Choroid plexus epithelial cell (primary cell): ENCODE results near the gene EFCAB10.
"Not testable (repeated sequence)": the region's sequence is repeated elsewhere in the genome, so short reads cannot be mapped to it uniquely, and the experiment has no call there.

Experiments used
- DNase-seq: peaks from one replicate; pipeline ENCODE4 v3.0.0-alpha.2; 2010; ENCODE audit warnings: low read depth
- H3K4me3 ChIP-seq: 2 replicates; pipeline ENCODE4 v1.5.1; 2011; ENCODE audit warnings: low read depth, mild to moderate bottlenecking, control low read depth, low read length, moderate library complexity
- TF ChIP-seq, protein P1 (sequence below): conservative IDR thresholded peaks from 2 replicates; pipeline ENCODE4 v1.5.1; 2011; ENCODE audit warnings: low read depth, mild to moderate bottlenecking, control low read depth, inconsistent platforms, low read length, moderate library complexity

Gene EFCAB10

DNA sequence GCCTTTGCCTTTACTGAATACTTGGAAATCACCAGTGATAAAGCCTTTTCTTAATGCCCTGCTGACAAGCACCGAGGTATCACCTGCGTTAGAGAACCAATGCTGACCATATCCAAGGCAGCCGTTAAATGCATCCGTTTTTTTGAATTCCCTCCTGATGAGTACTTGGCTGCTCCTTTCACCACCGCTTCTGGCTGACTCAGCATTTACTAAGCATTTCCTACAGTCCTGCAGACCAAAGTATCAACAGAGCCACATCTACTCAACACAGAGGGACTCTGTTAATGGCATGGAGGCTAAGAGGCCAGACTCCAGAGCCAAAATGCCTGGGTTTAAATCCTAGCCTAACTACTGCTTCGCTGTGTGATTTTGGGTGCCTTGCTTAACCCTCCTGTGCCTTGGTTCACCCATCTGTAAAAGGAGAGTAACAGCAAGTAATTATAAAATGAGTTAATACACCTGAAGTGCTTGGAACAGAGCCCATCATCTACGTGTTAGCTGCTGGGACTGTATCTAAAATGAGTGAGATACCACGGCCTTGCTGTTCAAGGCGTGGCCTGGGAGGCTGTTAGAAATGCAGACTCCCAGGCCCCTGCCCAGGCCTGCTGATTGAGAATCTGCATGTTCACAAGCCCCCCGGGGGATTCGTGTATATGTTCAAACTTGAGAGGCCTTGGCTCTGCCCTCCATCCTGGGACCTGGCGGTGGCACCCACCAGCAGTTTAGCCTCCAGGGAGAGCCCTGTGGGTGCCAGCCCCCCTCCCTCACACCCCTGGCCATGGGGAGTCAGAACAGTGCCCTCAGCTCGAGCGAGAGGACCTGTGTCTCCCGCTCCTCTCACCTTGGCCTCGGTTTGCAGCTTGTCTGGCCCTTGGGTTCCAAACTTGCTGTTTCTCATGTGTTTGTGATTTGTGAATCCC, 30.8 kb upstream of the EFCAB10 start:
- TF ChIP-seq, protein P1, sequence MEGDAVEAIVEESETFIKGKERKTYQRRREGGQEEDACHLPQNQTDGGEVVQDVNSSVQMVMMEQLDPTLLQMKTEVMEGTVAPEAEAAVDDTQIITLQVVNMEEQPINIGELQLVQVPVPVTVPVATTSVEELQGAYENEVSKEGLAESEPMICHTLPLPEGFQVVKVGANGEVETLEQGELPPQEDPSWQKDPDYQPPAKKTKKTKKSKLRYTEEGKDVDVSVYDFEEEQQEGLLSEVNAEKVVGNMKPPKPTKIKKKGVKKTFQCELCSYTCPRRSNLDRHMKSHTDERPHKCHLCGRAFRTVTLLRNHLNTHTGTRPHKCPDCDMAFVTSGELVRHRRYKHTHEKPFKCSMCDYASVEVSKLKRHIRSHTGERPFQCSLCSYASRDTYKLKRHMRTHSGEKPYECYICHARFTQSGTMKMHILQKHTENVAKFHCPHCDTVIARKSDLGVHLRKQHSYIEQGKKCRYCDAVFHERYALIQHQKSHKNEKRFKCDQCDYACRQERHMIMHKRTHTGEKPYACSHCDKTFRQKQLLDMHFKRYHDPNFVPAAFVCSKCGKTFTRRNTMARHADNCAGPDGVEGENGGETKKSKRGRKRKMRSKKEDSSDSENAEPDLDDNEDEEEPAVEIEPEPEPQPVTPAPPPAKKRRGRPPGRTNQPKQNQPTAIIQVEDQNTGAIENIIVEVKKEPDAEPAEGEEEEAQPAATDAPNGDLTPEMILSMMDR, result no peak
- DNase-seq, result peak; percentile 63
- H3K4me3 ChIP-seq, result no peak overlapping the region

DNA sequence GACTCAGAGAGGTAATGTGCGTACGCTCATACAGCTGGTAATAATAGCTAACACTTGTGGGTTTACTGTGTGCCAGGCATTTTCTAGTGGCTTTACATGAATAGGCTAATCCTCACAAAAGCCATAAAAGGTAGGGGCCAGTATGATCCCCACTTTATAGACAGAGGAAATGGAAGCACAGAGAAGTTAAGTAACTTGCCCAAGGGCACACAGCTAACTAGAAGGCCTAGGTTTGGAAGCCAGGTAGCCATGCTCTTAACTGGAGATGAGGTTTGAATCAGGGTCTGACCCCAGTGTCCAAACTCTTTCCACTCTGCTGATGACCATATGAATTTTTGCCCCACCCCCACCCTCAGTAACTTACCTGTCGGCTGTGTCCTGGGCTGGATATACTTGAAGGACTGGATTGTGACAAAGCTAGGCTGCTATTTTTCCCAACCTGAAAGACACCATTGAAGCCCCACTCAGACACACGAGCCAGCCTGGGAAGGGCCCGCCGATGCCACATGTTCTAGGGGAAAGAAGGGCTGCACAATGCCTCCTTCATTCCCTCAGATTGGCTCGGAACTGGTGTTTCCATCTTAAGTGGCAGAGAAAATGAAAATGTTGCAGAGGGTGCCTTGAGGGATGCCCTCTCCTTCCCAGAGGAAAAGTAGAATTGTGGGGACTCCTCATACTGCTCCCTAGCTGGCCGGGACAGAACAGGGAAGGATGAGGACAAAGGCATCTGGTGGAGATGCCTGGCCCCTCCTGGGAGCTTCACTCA, 29.1 kb upstream of the EFCAB10 start:
- no peak for DNase-seq
- TF ChIP-seq, protein P1, result no peak
- no peak overlapping the region for H3K4me3 ChIP-seq

DNA sequence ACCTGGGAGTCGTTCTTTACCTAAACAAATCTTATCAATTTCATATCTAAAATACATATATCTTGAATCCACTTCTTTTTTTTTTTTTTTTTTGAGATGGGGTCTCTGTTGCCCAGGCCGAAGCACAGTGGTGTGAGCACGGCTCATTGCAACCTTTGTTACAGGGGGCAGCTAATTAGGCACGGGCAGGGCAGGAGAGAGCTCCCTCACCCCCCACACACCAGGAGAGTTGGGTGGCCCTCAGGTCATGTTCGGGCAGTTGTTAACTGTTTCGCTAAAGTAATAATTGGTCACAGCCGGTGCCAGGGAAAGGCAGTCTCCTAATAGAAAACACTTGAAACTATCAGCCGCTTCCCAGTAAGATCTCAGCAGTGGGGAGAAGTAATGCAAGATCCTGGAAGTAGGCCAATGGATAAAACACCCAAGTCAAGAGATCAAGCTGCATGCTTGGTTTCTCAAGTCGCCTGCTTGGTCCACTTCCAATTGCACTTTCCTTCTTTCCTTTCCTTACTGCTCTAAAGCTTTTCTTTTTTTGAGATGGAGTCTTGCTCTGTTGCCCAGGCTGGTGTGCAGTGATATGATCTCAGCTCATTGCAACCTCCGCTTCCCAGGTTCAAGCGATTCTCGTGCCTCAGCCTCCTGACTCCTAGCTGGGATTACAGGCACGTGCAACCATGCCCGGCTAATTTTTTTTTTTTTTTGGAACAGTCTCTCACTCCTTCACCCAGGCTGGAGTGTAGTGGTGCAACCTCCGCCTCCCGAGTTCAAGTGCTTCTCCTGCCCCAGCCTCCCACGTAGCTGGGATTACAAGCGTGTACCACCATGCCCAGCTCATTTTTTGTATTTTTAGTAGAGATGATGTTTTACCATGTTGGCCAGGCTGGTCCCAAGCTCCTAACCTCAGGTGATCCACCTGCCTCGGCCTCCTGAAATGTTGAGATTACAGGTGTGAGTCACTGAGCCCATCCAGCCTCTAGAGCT, 21.3 kb upstream of the EFCAB10 start:
- DNase-seq, result peak; percentile 69
- TF ChIP-seq, protein P1, result no peak
- H3K4me3 ChIP-seq, result no peak overlapping the region

DNA sequence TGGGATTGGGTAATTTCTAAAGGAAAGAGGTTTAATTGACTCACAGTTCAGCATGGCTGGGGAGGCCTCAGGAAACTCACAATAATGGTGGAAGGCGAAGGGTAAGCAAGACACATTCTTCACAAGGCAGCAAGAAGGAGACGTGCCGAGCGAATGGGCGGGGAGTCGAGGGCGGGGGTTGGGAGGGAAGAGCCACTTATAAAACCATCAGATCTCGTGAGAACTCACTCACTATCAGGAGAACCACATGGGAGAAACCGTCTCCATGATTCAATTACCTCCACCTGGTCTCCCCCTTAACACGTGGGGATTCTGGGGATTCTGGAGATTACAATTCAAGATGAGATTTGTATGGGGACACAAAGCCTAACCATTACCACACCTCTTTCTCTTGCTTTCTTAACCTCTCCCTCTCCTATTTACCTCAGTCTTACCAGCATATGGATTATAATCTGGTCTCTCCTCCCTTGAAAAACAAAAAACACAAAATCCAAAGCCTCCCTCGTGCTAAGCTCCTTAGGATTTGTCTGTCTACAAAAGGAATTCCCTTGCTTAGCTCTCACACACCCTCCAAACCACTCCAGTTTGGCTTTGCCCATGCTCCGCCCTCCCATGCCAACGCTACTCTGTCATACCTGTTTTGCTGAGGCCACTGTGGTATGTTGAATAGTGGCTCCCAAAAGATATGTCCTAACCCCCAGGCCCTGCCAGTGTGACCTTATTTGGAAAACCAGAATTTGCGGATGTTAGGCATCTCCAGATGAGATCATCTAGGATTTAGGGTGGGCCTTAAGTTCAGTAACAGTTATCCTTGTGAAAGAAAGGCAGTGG, 19.6 kb upstream of the EFCAB10 start:
- no peak for DNase-seq
- no peak overlapping the region for H3K4me3 ChIP-seq
- TF ChIP-seq, protein P1, result no peak

DNA sequence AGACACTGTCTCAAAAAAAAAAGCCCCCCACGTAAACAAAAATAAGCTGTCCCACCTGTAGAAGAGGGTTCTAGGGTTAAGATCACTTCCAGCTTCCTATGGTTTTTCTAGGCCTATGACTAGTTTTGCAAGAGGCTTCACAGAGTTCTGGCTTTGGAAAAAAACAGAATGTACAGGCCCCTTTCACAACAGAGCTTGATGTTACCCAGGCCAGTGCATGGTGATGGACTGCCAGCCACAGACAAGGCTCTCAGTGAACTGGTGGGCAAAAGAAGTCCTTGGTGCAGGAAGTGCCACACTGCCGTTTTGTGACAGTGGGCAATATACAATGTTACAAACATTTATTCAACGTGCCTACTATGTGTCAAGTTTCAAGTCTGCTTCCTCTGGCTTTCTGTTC, 18.3 kb upstream of the EFCAB10 start:
- TF ChIP-seq, protein P1, result no peak
- H3K4me3 ChIP-seq, result no peak overlapping the region
- no peak for DNase-seq

DNA sequence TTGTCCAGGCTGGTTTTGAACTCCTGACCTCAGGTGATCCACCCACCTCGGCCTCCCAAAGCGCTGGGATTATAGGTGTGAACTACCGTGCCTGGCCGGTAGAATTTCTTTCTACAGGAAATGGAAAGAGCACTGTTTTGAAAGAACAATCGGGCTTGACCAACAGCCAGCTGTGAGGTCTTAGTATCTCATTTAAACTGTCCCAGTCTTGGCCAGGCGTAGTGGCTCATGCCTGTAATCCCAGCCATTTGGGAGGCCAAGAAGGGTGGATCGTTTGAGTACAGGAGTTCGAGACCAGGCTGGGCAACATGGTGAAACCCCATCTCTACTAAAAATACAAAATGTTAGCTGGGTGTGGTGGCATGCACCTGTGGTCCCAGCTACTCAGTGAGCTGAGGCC, 17.8 kb upstream of the EFCAB10 start:
- H3K4me3 ChIP-seq, DNase-seq: not testable (repeated sequence)
